ENCODE measurements around the gene EMC6. TPM values are rescaled to one million over a fixed set of nuclear protein-coding genes. Genes with fewer than 3 reads are reported as not detected.

EMC6 gene
- total and polyA plus RNA-seq, 2 of the 13 experiments (the other 11 are each of a cell fraction or from before 2014, with no cell fraction given): 45.1 to 47.7 TPM

GRCh38 chr17:3685174-3685573 lies 16.6 kb downstream of the EMC6 start (continued):
- TF ChIP-seq HDAC2 (CRISPR knock-in tag; IDR thresholded peaks at IDR 0.05) (no peak), CBX1 (IDR thresholded peaks at IDR 0.05; ENCODE audit: low read depth) (no peak), AHR (CRISPR knock-in tag; IDR thresholded peaks at IDR 0.05) (no peak)

- CTCF ChIA-PET (ENCODE audit: low intra/inter-chr PET ratio, low total read pairs): no interaction called here
- intact Hi-C loops (cut with micrococcal nuclease; ENCODE audit: unreplicated experiment): no loop called here
- ATAC-seq: peak; percentile 12; the same call in 2 of the 3 replicates
- Histone ChIP-seq H3K4me3 (replicated peaks in 1 of 3; ENCODE audit: insufficient read depth in 1 of 3, low read depth in 2 of 3, low read length in 3 of 3) (no peak overlapping the region), H4K20me1 (ENCODE audit: insufficient read depth, low read length) (no peaks in the 10 kb centered on the region), H2AFZ (ENCODE audit: low read length) (no peak overlapping the region), H3K4me2 (ENCODE audit: low read depth, low read length) (no peak overlapping the region), H3K9me3 (ENCODE audit: low read length) (no peaks in the 10 kb centered on the region), H3K27me3 (ENCODE audit: control insufficient read depth in 1 of 2, insufficient read depth in 2 of 2, low read length in 2 of 2) (peaks cover 0 to 1% of the 10 kb centered on the region in 2 experiments; a peak in 2 of 5 replicates), H3K36me3 (replicated peaks in 1 of 2; ENCODE audit: control insufficient read depth in 1 of 2, insufficient read depth in 2 of 2, low read length in 2 of 2) (no peaks in the 10 kb centered on the region), H3K27ac (ENCODE audit: extremely low read length, insufficient read depth, low read length) (no peak overlapping the region), H3K4me1 (ENCODE audit: insufficient read depth, low read length) (no peaks in the 10 kb centered on the region), H3K9ac (ENCODE audit: insufficient read depth, low read depth, low read length) (no peak overlapping the region), H3K79me2 (ENCODE audit: insufficient read depth, low read length) (no peaks in the 10 kb centered on the region)
- POLR2A ChIA-PET: no interaction called here
- no peak for TF ChIP-seq REL (CRISPR knock-in tag; conservative IDR thresholded peaks at IDR 0.05)
- TF ChIP-seq SCMH1 (CRISPR knock-in tag; IDR thresholded peaks at IDR 0.05; ENCODE audit: borderline replicate concordance): no peak
- no peak for TF ChIP-seq HOXA5 (CRISPR knock-in tag; IDR thresholded peaks at IDR 0.05)
- TF ChIP-seq MNT (IDR thresholded peaks at IDR 0.05): no peak
- TF ChIP-seq BRD4 (CRISPR knock-in tag; IDR thresholded peaks at IDR 0.05): no peak
- no peak for TF ChIP-seq SPEN (CRISPR knock-in tag; IDR thresholded peaks at IDR 0.05; ENCODE audit: low read depth)
- no peak for TF ChIP-seq MXI1 (IDR thresholded peaks at IDR 0.05; ENCODE audit: borderline replicate concordance, low read depth, low read length)
- no peak for TF ChIP-seq NCOR1 (IDR thresholded peaks at IDR 0.05; ENCODE audit: borderline replicate concordance, low read length)
- no peak for TF ChIP-seq JUN (CRISPR knock-in tag; IDR thresholded peaks at IDR 0.05)
- no peak for TF ChIP-seq ZNF34 (CRISPR knock-in tag; IDR thresholded peaks at IDR 0.05; ENCODE audit: borderline replicate concordance)
- no peak for TF ChIP-seq HIVEP1 (CRISPR knock-in tag; IDR thresholded peaks at IDR 0.05)
- no peak for TF ChIP-seq MEIS2 (CRISPR knock-in tag; IDR thresholded peaks at IDR 0.05)
- TF ChIP-seq ZNF598 (CRISPR knock-in tag; IDR thresholded peaks at IDR 0.05; ENCODE audit: borderline replicate concordance): no peak
- TF ChIP-seq TFDP2 (CRISPR knock-in tag; IDR thresholded peaks at IDR 0.05): no peak
- no peak for TF ChIP-seq MAZ (IDR thresholded peaks at IDR 0.05; ENCODE audit: borderline replicate concordance, low read depth, low read length)
- TF ChIP-seq MAZ (CRISPR knock-in tag; IDR thresholded peaks at IDR 0.05; ENCODE audit: low read depth): no peak
- TF ChIP-seq CENPBD1 (CRISPR knock-in tag; IDR thresholded peaks at IDR 0.05; ENCODE audit: borderline replicate concordance, low read depth): no peak
- no peak for TF ChIP-seq HOXD1 (CRISPR knock-in tag; IDR thresholded peaks at IDR 0.05)
- no TSS peak for BruUV-seq (replicated peaks)
- in situ Hi-C loops (cut with HindIII; ENCODE audit: extremely low pct_ligation_motif_present, low pct_unique_long_range_greater_than_20kb): no loop called here
- no peak for DNase-seq (ENCODE audit: low spot score)
- no peak for FAIRE-seq
- 57% methylated on average over 14 of the region's 19 CpGs for WGBS (ENCODE audit: low lambda C conversion rate)
Measured at GRCh38 chr17:3688027-3688553, 19.5 kb downstream of the EMC6 start.

Measured in HepG2 (cell line).